GM12864 (cell line): ENCODE data around the gene NSMCE1.
"Not testable (repeated sequence)": the region's sequence is repeated elsewhere in the genome, so short reads cannot be mapped to it uniquely, and the experiment has no call there.

Experiments used
- DNase-seq: peaks from one replicate; pipeline ENCODE4 v3.0.0-alpha.2; 2011; ENCODE audit warnings: low read depth
- H3K4me3 ChIP-seq: 2 replicates; pipeline ENCODE4 v1.5.1; 2011; ENCODE audit warnings: mild to moderate bottlenecking, low read depth, low read length, control low read depth
- TF ChIP-seq, protein P1 (sequence below): IDR thresholded peaks from 2 replicates; pipeline ENCODE4 v1.5.1; 2011; ENCODE audit warnings: low read depth, mild to moderate bottlenecking, moderate library complexity, low read length, control low read depth, inconsistent platforms; ENCODE audit errors: missing control alignments

The NSMCE1 gene

GRCh38 chr16:27275394-27275793 lies 6.8 kb upstream of the NSMCE1 start:
- DNase-seq = no peak
- TF ChIP-seq, protein P1, sequence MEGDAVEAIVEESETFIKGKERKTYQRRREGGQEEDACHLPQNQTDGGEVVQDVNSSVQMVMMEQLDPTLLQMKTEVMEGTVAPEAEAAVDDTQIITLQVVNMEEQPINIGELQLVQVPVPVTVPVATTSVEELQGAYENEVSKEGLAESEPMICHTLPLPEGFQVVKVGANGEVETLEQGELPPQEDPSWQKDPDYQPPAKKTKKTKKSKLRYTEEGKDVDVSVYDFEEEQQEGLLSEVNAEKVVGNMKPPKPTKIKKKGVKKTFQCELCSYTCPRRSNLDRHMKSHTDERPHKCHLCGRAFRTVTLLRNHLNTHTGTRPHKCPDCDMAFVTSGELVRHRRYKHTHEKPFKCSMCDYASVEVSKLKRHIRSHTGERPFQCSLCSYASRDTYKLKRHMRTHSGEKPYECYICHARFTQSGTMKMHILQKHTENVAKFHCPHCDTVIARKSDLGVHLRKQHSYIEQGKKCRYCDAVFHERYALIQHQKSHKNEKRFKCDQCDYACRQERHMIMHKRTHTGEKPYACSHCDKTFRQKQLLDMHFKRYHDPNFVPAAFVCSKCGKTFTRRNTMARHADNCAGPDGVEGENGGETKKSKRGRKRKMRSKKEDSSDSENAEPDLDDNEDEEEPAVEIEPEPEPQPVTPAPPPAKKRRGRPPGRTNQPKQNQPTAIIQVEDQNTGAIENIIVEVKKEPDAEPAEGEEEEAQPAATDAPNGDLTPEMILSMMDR = no peak
- H3K4me3 ChIP-seq = no peak overlapping the region

GRCh38 chr16:27274424-27274874 lies 5.9 kb upstream of the NSMCE1 start:
- not testable (repeated sequence) for H3K4me3 ChIP-seq, DNase-seq

- no peak for DNase-seq
- no peak overlapping the region for H3K4me3 ChIP-seq
- TF ChIP-seq, protein P1 = no peak
These were observed 5.3 kb upstream of the NSMCE1 start for GRCh38 chr16:27273670-27274423.

DNA sequence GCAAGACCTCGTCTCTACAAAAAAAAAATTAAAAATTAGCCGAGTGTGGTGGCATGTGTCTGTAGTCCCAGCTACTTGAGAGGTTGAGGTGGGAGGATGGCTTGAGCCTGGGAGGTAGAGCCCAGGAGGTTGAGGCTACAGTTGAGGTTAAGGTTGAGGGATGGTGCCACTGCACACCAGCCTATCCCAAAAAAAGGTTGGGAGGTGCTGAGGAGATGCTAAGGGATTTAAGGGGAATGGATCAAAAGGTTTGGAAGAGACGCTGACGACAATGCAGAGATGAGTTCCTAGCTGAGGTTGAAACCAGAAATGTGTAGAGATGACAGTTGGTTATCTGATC lies 4.7 kb upstream of the NSMCE1 start:
- no peak for DNase-seq
- H3K4me3 ChIP-seq = no peak overlapping the region
- TF ChIP-seq, protein P1 = no peak

DNA sequence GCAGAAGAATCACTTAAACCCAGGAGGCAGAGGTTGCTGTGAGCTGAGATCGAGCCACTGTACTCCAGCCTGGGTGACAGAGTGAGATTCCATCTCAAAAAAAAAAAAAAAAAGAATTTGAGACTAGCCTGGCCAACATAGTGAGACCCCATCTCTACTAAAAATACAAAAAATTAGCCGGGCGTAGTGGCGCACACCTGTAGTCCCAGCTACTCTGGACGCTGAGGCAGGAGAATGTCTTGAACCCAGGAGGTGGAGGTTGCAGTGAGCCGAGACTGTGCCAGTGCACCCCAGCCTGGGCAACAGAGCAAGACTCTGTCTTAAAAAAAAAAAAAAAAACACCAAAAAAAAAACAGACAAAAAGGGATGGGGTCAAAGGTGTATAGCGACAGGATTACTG lies 4.1 kb upstream of the NSMCE1 start:
- DNase-seq, H3K4me3 ChIP-seq: not testable (repeated sequence)

DNA sequence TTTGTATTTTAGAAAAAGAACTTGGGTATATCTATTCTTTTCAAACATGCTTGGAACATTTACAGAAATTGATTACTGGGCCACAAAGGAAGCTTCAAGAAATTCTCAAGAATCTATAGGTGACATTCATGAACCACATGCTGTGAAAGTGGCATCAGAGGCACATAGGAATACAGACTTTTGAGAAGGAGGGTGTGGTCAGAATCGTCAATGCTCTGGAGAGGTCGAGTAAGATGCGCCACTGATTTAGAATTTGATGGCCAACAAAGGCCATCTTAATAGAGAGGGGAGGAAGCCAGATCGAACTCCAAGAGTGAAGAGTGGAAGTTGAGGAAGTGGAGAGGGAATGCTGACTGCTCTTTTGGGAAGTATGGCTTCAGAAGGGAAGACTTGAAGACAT lies 3.5 kb upstream of the NSMCE1 start:
- H3K4me3 ChIP-seq = no peak overlapping the region
- no peak for DNase-seq
- TF ChIP-seq, protein P1 = no peak

DNA sequence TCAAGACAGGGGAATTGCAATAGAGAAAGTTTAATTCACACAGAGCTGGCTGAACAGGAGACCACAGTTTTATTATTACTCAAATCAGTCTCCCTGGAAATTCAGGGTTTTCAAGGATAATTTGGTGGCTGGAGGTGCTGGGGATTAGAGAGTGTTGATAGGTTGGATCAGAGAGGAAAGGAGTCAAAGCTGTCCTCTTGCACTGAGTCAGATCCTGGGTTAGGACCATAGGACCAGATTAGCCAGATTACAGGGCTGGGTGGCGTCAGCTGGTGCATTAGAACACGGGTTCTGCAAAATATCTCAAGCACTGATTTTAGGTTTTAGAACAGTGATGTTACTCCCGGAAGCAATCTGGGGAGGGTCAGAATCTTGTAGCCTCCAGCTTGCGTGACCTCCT lies 1.8 kb upstream of the NSMCE1 start:
- H3K4me3 ChIP-seq = no peak overlapping the region
- no peak for DNase-seq
- TF ChIP-seq, protein P1 = no peak

DNA sequence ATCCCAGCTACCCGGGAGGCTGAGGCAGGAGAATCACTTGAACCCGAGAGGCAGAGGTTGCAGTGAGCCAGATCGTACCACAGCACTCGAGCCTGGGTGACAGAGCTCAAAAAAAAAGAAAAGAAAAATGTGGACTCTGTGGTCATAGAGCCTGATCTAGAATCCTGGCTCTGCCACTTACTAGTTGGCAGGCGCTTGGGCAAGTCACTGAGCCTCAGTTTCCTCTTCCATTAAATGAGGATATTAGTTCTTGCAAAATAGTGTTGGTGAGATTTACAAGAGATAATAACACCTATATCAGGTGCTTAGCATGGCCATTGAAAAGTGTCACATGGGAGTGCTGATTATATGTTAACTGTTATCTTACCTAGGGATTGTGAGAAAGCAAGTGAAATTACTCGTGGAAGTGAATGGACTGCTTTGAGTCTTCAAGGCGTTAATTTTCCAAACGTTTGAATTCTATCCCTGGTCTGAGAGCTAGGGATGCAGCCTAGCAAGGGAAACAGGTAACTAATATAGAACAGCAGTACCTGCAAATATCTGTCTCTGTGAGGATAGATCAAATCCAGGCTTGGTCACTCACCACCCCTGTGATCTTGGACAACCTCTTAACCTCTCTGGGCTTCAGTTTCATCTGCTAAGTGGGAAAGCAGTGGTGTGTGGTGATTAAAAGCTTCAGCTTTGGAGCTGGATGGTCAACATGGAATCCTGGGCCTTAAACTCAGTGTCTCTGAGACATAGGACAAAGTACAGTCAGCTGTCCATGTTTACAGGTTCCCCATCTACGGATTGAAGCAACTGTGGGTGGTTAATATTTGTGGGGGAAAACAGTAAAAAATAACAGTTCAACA lies 953 bp upstream of the NSMCE1 start:
- TF ChIP-seq, protein P1 = no peak
- H3K4me3 ChIP-seq = peak overlapping the region; percentile 67
- no peak for DNase-seq
